Heart left ventricle (tissue), 13 donors: ENCODE measurements around the gene CD40.

Experiments used
- CTCF ChIP-seq, 12 donors: fragments of 200-600 bp; sonication (generic) in 4 of 12; IDR thresholded peaks; one replicate each; pipeline versions ENCODE4 v1.5.0 to v1.8.0; 2018 to 2022; ENCODE audit warnings: antibody characterized with exemption in 12 of 12, mild to moderate bottlenecking in 5 of 12
- POLR2A ChIP-seq, 2 donors: fragments of 450-650 bp; IDR thresholded peaks; one replicate each; pipeline ENCODE4 v1.6.1; 2017; ENCODE audit warnings: antibody characterized with exemption in 2 of 2, mild to moderate bottlenecking in 2 of 2, moderate library complexity in 2 of 2
- donor health status: ischemic (EF 13 %, LVEDD 7.1; RV severe dilation, severe dysfunction).
- donor health status: DM: no; HTN: yes; CAD: no.
- donor health status: DM: no; HTN: no; CAD: no.
- donor health status: ischemic (EF 25% LVEDD 6.9; RV normal size, moderate dysfunction).
- donor health status: ischemic (EF 25% LVEDD 5.7; RV mildly dilated, moderate dysfunction).
- donor health status: ischemic (EF 35%, LVEDD 5.7; RV mildly dilated, moderate dysfunction).
- donor health status: nonischemic (EF 11% LVEDD 7.7; RV severe dilation, severe dysfunction).
- donor health status: DM: yes; HTN: yes; CAD: no.
- donor health status: PGD.
- donor health status: ischemic (EF 29% LVEDD 5.4; RV normal size, mild dysfunction).
- donor health status: nonischemic (EF 23%, LVEDD 6.1; RV moderate dilation, normal function).

DNA sequence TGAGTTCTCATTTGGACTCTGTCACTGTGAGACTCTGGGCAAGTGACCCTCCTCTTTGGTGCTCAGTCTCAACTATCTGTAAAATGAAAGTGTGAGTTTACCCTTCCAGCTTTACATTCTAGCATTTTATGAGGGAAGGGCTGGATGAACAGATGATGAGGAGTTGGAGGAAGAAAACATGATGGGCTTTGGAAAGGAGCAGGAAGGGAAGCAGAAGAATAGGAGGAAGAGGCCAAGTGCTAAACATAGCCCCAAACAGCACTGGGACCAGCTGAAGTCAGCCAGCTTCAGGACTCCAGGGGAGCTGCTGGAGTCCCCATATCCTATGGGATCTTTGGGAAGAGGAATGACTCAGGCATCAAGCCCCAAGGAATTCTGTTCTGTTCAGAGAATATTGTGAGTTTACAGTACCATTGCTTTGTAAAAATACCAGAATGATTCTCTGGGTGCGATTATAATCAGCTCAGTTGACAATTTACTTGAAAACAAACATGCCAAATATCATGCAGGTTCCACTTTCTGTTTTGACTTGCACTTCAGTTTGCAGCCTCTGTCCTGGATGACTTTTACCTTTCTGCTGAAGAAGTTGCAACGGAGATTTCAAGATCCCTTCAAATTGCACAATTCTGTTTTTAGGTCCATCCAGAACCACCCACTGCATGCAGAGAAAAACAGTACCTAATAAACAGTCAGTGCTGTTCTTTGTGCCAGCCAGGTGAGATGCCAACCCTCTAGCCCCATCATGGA is 3.2 kb downstream of the CD40 start:
- TF ChIP-seq CTCF (IDR thresholded peaks at IDR 0.05) (no peak), POLR2A (IDR thresholded peaks at IDR 0.05) (no peak)
